ENCODE results near the gene LRCH2. TPM values are rescaled to one million over a fixed set of nuclear protein-coding genes. Genes with fewer than 3 reads are reported as not detected.

The LRCH2 gene
- total RNA-seq, 4 donors from 2014 or later: 9.8 to 15.9 (median 10.7) TPM

DNA sequence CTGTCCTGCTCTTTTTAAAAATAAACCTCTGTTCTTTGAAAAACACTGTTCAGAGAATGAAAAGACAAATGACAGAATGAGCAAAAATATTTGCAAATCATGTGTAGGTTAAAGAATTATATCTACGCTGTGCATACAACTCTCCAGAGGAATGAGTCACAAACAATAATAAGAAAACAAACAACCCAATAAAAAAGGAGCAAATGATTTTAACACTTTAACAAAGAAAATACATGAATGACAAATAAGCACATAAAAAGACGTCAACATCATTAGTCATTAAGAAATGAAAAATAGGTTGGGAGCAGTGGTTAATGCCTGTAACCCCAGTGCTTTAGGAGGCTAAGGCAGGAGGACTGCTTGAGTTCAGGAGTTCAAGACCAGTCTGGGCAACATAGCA is 21.1 kb upstream of the LRCH2 start:
- intact Hi-C loops (cut with DNase I): no loop called here
- DNase-seq (ENCODE audit: extremely low spot score): no peak
- Histone ChIP-seq H3K36me3 (no peaks in the 10 kb centered on the region), H3K4me1 (no peaks in the 10 kb centered on the region), H3K9me3 (no peaks in the 10 kb centered on the region), H3K27me3 (no peaks in the 10 kb centered on the region), H3K27ac (replicated peaks in 1 of 4) (no peak overlapping the region), H3K4me3 (no peak overlapping the region)
- TF ChIP-seq EP300 (IDR thresholded peaks at IDR 0.05): no peak
- no peak for TF ChIP-seq POLR2A (IDR thresholded peaks at IDR 0.05; ENCODE audit: low read depth)
- TF ChIP-seq, protein P1, sequence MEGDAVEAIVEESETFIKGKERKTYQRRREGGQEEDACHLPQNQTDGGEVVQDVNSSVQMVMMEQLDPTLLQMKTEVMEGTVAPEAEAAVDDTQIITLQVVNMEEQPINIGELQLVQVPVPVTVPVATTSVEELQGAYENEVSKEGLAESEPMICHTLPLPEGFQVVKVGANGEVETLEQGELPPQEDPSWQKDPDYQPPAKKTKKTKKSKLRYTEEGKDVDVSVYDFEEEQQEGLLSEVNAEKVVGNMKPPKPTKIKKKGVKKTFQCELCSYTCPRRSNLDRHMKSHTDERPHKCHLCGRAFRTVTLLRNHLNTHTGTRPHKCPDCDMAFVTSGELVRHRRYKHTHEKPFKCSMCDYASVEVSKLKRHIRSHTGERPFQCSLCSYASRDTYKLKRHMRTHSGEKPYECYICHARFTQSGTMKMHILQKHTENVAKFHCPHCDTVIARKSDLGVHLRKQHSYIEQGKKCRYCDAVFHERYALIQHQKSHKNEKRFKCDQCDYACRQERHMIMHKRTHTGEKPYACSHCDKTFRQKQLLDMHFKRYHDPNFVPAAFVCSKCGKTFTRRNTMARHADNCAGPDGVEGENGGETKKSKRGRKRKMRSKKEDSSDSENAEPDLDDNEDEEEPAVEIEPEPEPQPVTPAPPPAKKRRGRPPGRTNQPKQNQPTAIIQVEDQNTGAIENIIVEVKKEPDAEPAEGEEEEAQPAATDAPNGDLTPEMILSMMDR (IDR thresholded peaks at IDR 0.05): no peak
- TF ChIP-seq POLR2AphosphoS5 (IDR thresholded peaks at IDR 0.05): no peak
- WGBS: 81% methylated on average over 2 of the region's 2 CpGs

DNA sequence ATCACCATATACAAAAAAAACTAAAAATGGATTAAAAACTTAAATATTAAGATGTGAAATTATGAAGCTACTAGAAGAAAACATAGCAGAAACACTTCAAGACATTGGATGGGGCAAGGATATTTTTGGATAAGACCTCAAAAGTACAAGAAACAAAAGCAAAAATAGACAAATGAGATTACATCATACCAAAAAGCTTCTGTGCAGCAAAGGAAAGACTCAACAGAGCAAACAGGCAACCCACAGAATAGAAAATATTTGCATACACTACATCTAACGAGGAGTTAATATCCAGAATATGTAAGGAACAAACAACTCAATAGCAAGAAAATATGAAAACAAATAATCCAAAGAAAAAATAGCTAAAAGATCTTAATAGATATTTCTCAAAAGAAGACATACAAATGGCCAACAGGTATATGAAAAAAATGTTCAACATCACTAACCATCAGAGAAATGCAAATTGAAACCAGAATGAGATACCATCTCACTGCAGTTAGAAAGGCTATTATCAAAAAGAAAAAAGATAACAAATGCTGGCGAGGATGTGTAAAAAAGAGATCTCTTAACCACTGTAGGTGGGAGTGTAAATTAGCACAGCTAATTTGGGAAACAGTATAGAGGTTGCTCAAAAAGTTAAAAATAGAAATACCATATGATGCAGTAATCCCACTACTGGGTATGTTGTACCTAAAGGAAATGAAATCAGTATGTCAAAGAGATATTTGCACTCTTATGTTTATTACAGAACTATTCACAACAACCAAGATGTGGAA is 17.8 kb upstream of the LRCH2 start:
- Histone ChIP-seq H3K9me3 (no peaks in the 10 kb centered on the region), H3K27me3 (no peaks in the 10 kb centered on the region), H3K4me3 (no peak overlapping the region), H3K27ac (replicated peaks in 1 of 4) (no peak overlapping the region), H3K36me3 (no peaks in the 10 kb centered on the region), H3K4me1 (no peaks in the 10 kb centered on the region)
- TF ChIP-seq, protein P1 (IDR thresholded peaks at IDR 0.05): no peak
- TF ChIP-seq POLR2A (IDR thresholded peaks at IDR 0.05; ENCODE audit: low read depth) (no peak), EP300 (IDR thresholded peaks at IDR 0.05) (no peak), POLR2AphosphoS5 (IDR thresholded peaks at IDR 0.05) (no peak)
- no peak for DNase-seq (ENCODE audit: extremely low spot score)
- WGBS: 68% methylated on average over 2 of the region's 2 CpGs
- intact Hi-C loops (cut with DNase I): no loop called here

DNA sequence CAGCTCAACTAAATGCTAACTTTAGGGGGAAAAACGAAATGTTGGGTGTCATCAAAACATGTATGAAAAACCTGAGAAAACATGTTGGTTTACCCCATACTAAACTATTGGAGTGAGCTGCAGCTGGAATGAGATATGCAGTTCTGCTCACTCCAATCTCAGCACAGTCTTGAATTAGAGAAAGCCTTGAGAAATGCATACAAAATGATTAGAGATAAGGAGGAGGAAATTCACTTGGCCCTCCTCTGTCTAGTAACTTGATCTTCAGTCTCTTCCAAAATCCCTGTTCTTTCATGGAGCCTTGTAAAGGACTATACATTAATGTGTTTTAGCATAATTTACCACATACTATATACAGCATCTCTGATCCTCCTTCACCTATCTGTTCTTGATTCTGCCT is 3.2 kb upstream of the LRCH2 start:
- DNase-seq (ENCODE audit: extremely low spot score): no peak
- intact Hi-C loops (cut with DNase I): no loop called here
- H3K9me3 ChIP-seq: no peaks in the 10 kb centered on the region
- no peaks in the 10 kb centered on the region for H3K36me3 ChIP-seq
- H3K4me1 ChIP-seq: peaks cover 0 to 20% (median 2%) of the 10 kb centered on the region in 4 donors
- H3K4me3 ChIP-seq: no peak overlapping the region
- WGBS: 41% methylated on average over 1 of the region's 1 CpG
- TF ChIP-seq EP300 (IDR thresholded peaks at IDR 0.05) (no peak), POLR2AphosphoS5 (IDR thresholded peaks at IDR 0.05) (no peak), POLR2A (IDR thresholded peaks at IDR 0.05; ENCODE audit: low read depth) (no peak)
- TF ChIP-seq, protein P1 (IDR thresholded peaks at IDR 0.05): no peak
- no peak overlapping the region for H3K27ac ChIP-seq (replicated peaks in 1 of 4)
- no peaks in the 10 kb centered on the region for H3K27me3 ChIP-seq

DNA sequence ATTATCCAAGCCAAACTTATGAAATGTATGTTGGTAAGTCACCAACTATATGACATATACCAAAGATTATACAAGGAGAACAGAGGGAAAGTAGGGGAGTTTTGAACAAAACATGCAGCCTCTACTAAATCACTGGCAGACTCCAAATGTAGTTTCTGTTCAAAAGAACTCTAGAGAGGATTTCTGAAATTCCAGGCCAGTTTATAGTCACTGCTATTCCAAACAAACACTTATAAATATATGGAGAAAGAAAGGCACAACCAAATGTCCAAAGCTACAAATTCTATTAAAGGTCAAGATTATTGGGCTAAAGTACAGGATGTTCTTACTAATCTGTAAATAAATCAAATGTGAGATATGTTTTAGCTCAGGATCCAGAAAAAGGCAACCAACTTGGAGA is 2.7 kb upstream of the LRCH2 start:
- intact Hi-C loops (cut with DNase I): no loop called here
- TF ChIP-seq EP300 (IDR thresholded peaks at IDR 0.05) (no peak), POLR2A (IDR thresholded peaks at IDR 0.05; ENCODE audit: low read depth) (no peak), POLR2AphosphoS5 (IDR thresholded peaks at IDR 0.05) (no peak)
- TF ChIP-seq, protein P1 (IDR thresholded peaks at IDR 0.05): no peak
- Histone ChIP-seq H3K27ac (replicated peaks in 1 of 4) (no peak overlapping the region), H3K27me3 (no peaks in the 10 kb centered on the region), H3K4me1 (peaks cover 0 to 25% (median 2%) of the 10 kb centered on the region in 4 donors), H3K9me3 (no peaks in the 10 kb centered on the region), H3K36me3 (no peaks in the 10 kb centered on the region), H3K4me3 (no peak overlapping the region)
- DNase-seq (ENCODE audit: extremely low spot score): no peak

All from esophagus muscularis mucosa (tissue), 4 donors.